ENCODE measurements around the gene DLGAP1.

DNA sequence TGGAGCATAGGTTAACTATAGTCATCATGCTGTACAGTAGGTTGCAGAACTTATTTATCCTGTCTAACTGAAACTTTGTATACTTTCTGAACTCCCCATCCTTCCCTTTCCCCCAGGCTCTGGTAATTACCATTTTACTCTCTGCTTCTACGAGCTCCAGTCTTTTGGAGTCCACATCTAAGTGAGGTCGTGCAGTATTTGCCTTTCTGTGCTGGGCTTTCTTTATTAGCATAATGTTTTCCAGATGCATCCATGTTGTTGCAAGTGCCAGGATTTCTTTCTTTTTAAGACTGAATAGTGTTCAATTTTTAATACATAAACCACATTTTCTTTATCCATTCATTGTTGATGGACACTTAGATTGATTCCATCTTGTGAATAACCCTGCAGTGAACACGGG, 541.0 kb downstream of the DLGAP1 start:
- no peak for TF ChIP-seq CTCF (IDR thresholded peaks at IDR 0.05)
- no peak for TF ChIP-seq POLR2AphosphoS5 (IDR thresholded peaks at IDR 0.05)
- no peak for TF ChIP-seq POLR2A (IDR thresholded peaks at IDR 0.05; ENCODE audit: low read depth)
- no peak for TF ChIP-seq EP300 (IDR thresholded peaks at IDR 0.05)
